Articular chondrocyte of knee joint (primary cell): ENCODE data around the gene SGSH. TPM values are rescaled to one million over a fixed set of nuclear protein-coding genes. Genes with fewer than 3 reads are reported as not detected.

ENCODE experiments used
- total RNA-seq: library from RNA; depleted of rRNA; stranded (reverse); fragments of >200 nt; gene quantifications from 2 replicates; pipeline ENCODE4 v1.2.3, GENCODE V29; 2012

Gene SGSH
- 21.6 and 32.3 TPM in 2 replicates for total RNA-seq

GRCh38 chr17:80220054-80220735 lies at the start of gene SGSH, which contains the start of gene SLC26A11:
Gene SGSH (minus strand): TSS chr17:80220333. CDS start chr17:80220313, 20 bp downstream.
Gene SLC26A11 (plus strand): TSS chr17:80220427. CDS start chr17:80221561, 1,134 bp downstream.

GRCh38 chr17:80260791-80261158 lies 40.6 kb upstream of the SGSH start, which contains the start of gene RNF213:
Gene RNF213 (plus strand): TSS chr17:80260852. CDS start chr17:80263682, 2,830 bp downstream.

GRCh38 chr17:80169784-80170500 lies 50.2 kb downstream of the SGSH start, which contains the start of gene CARD14:
Gene CARD14 (plus strand): TSS chr17:80170030. CDS start chr17:80181439, 11,409 bp downstream.

Other genes starting within 250 kb of the SGSH start
- gene TBC1D16, start 184.5 kb downstream of the SGSH start, total RNA-seq: 23.9 and 29.1 TPM in 2 replicates
- 2.7 and 3.4 TPM in 2 replicates for gene CCDC40, start 183.7 kb downstream of the SGSH start, total RNA-seq
- 49.8 and 53.2 TPM in 2 replicates for gene GAA, start 118.8 kb downstream of the SGSH start, total RNA-seq
- 60.7 and 64.6 TPM in 2 replicates for gene EIF4A3, start 73.2 kb downstream of the SGSH start, total RNA-seq
- gene CARD14, start 50.3 kb downstream of the SGSH start, total RNA-seq: under 0.01 and 0.13 TPM in 2 replicates
- gene SLC26A11, start 94 bp upstream of the SGSH start, total RNA-seq: 11.5 and 15.9 TPM in 2 replicates
- 144 and 152 TPM in 2 replicates for gene RNF213, start 40.5 kb upstream of the SGSH start, total RNA-seq
- 15.2 and 17.3 TPM in 2 replicates for gene ENDOV, start 194.8 kb upstream of the SGSH start, total RNA-seq